Adrenal gland (tissue), 12 donors: ENCODE data around the gene OTOP1. TPM values are rescaled to one million over a fixed set of nuclear protein-coding genes. Genes with fewer than 3 reads are reported as not detected.
"Not testable (repeated sequence)": the region's sequence is repeated elsewhere in the genome, so short reads cannot be mapped to it uniquely, and the experiment has no call there.

Experiments used
- DNase-seq, 7 donors: peaks; one replicate each; pipeline ENCODE4 v3.0.0-alpha.2; 2019 to 2020
- H3K27ac ChIP-seq, 5 donors: fragments of 200-600 bp; sonication (generic) in 4 of 5; 1 replicate in 3 of 5; 2 replicates in 2 of 5; pipeline versions ENCODE4 v1.5.1 to v1.8.0; 2016 to 2020; ENCODE audit warnings: mild to moderate bottlenecking in 1 of 5
- H3K27me3 ChIP-seq: fragments of 200-600 bp; 2 replicates; pipeline ENCODE4 v1.8.0; 2021
- H3K36me3 ChIP-seq, 2 donors: fragments of 200-600 bp; replicated peaks in 1 of 2; 1 replicate in 1 of 2; 2 replicates in 1 of 2; pipeline versions ENCODE4 v1.5.1 to v1.8.0; 2018 to 2022
- H3K4me1 ChIP-seq, 2 donors: fragments of 200-600 bp; replicated peaks in 1 of 2; 1 replicate in 1 of 2; 2 replicates in 1 of 2; pipeline versions ENCODE4 v1.5.1 to v1.8.0; 2018 to 2021
- H3K4me3 ChIP-seq, 4 donors: fragments of 200-600 bp; sonication (generic) in 3 of 4; one replicate each; pipeline ENCODE4 v1.5.1; 2016 to 2018
- H3K9me3 ChIP-seq, 3 donors: fragments of 200-600 bp; sonication (generic) in 1 of 3; replicated peaks in 1 of 3; 1 replicate in 2 of 3; 2 replicates in 1 of 3; pipeline versions ENCODE4 v1.5.1 to v1.8.0; 2016 to 2021
- CTCF ChIP-seq, 6 experiments: fragments of 450-650 bp in 4 of 6; fragments of 200-600 bp in 2 of 6; sonication (generic) in 1 of 6; IDR thresholded peaks; 1 replicate in 5 of 6; 2 replicates in 1 of 6; pipeline versions ENCODE4 v1.5.1 to v1.8.0; 2016 to 2021; ENCODE audit warnings: antibody characterized with exemption in 6 of 6, mild to moderate bottlenecking in 2 of 6, moderate library complexity in 1 of 6
- POLR2A ChIP-seq, 2 donors: fragments of 450-650 bp; IDR thresholded peaks; one replicate each; pipeline ENCODE4 v1.6.1; 2017; ENCODE audit warnings: antibody characterized with exemption in 2 of 2, mild to moderate bottlenecking in 2 of 2, moderate library complexity in 1 of 2
- WGBS, 4 donors: extraction: QIAGEN DNeasy Blood & Tissue Kit in 2 of 4; methylation state at CpG; one replicate each; pipeline versions ENCODE4 v1.1.5 to v1.1.7; 2013 to 2017; 5-methylcytosine and 5-hydroxymethylcytosine counted together
- intact Hi-C, 2 donors: fragments of 100-400 bp; cut with DNase I; formaldehyde crosslinking; loops; one replicate each; pipeline versions ENCODE4 v1.14.1 to v1.15.0; 2022 to 2023
- polyA plus RNA-seq, 3 donors: library from polyadenylated mRNA; stranded (reverse); fragments of 200-250 nt in 2 of 3; fragments of 350-450 nt in 1 of 3; fragmentation: Illumina TruSeq in 1 of 3; extraction: RNeasy Lipid Tissue Mini Kit (QIAGEN cat#74804) in 1 of 3; gene quantifications; one replicate each; pipeline ENCODE4 v1.2.3, GENCODE V29; 2013 to 2014
- total RNA-seq, 9 donors: library from RNA; depleted of rRNA in 4 of 9; stranded (reverse); fragments of >200 nt in 4 of 9; fragments of 120-200 nt in 1 of 9; fragmentation: NEBNext Ultra II Directional in 1 of 9; extraction: Animal tissue kit (Norgen Biotek cat#: 25700) in 1 of 9; gene quantifications; one replicate each; pipeline versions ENCODE4 v1.1.0 to v1.2.4, GENCODE V29; 2013 to 2023
- donor health status: healthy with polysubstance abuse.
- donor health status: Bipolar disorder and iron deficiency.
- donor health status: DM: yes; HTN: yes; CAD: no.
- donor health status: DM: no; HTN: no; CAD: no.
- donor health status: DM: no; HTN: no; CAD: no.
- donor health status: DM: yes; HTN: yes; CAD: no.

Gene OTOP1
- total and polyA plus RNA-seq, 12 donors = not detected

- H3K27ac ChIP-seq = no peak overlapping the region
- intact Hi-C loops = no loop called here
- no peak overlapping the region for H3K4me3 ChIP-seq
- DNase-seq = no peak
- 7 to 14% (median 8%) methylated on average over 22 to 51 of the region's 51 CpGs for WGBS, 4 donors
- TF ChIP-seq CTCF (IDR thresholded peaks at IDR 0.05) = no peak
- TF ChIP-seq POLR2A (IDR thresholded peaks at IDR 0.05) = no peak
- no peaks in the 10 kb centered on the region for H3K4me1 ChIP-seq
- H3K9me3 ChIP-seq = no peaks in the 10 kb centered on the region
- H3K27me3 ChIP-seq = peaks cover 28% of the 10 kb centered on the region
- no peaks in the 10 kb centered on the region for H3K36me3 ChIP-seq
These were observed 1.0 kb upstream of the OTOP1 start for GRCh38 chr4:4227510-4228355.

- TF ChIP-seq POLR2A (IDR thresholded peaks at IDR 0.05) (no peak), CTCF (IDR thresholded peaks at IDR 0.05) (no peak)
- H3K4me3 ChIP-seq = no peak overlapping the region
- 9 to 23% (median 13%) methylated on average over 23 to 41 of the region's 41 CpGs for WGBS, 4 donors
- no peaks in the 10 kb centered on the region for H3K36me3 ChIP-seq
- no peak overlapping the region for H3K27ac ChIP-seq
- intact Hi-C loops = no loop called here
- H3K27me3 ChIP-seq = peaks cover 34% of the 10 kb centered on the region
- H3K4me1 ChIP-seq = no peaks in the 10 kb centered on the region
- H3K9me3 ChIP-seq = no peaks in the 10 kb centered on the region
- DNase-seq = no peak
These were observed 669 bp downstream of the OTOP1 start for GRCh38 chr4:4225915-4226605.

GRCh38 chr4:4217113-4217512 is 9.6 kb downstream of the OTOP1 start:
- intact Hi-C loops = no loop called here
- TF ChIP-seq POLR2A (IDR thresholded peaks at IDR 0.05) = no peak
- no peak for TF ChIP-seq CTCF (IDR thresholded peaks at IDR 0.05)
- no peaks in the 10 kb centered on the region for H3K9me3 ChIP-seq
- WGBS, 4 donors = 72 to 82% (median 75%) methylated on average over 5 of the region's 5 CpGs
- H3K4me1 ChIP-seq = no peaks in the 10 kb centered on the region
- no peaks in the 10 kb centered on the region for H3K36me3 ChIP-seq
- no peak for DNase-seq
- H3K4me3 ChIP-seq = no peak overlapping the region
- peaks cover 15% of the 10 kb centered on the region for H3K27me3 ChIP-seq
- H3K27ac ChIP-seq = no peak overlapping the region

- no peak for TF ChIP-seq CTCF (IDR thresholded peaks at IDR 0.05)
- intact Hi-C loops = no loop called here
- Histone ChIP-seq H3K27ac (no peak overlapping the region), H3K27me3 (peaks cover 10% of the 10 kb centered on the region), H3K9me3 (no peaks in the 10 kb centered on the region), H3K36me3 (no peaks in the 10 kb centered on the region), H3K4me3 (no peak overlapping the region), H3K4me1 (no peaks in the 10 kb centered on the region)
- DNase-seq = no peak
- 58 to 71% (median 70%) methylated on average over 6 to 7 of the region's 7 CpGs for WGBS, 4 donors
These were observed 10.1 kb downstream of the OTOP1 start for GRCh38 chr4:4216648-4217047.

GRCh38 chr4:4213674-4214073 is 13.1 kb downstream of the OTOP1 start:
- not testable (repeated sequence) for H3K4me1 ChIP-seq

More at GRCh38 chr4:4213674-4214073, 13.1 kb downstream of the OTOP1 start:
- intact Hi-C loops, DNase-seq, H3K4me3 ChIP-seq, H3K36me3 ChIP-seq, H3K27me3 ChIP-seq, H3K27ac ChIP-seq, H3K9me3 ChIP-seq: not testable (repeated sequence)
- WGBS, 4 donors = 61 to 82% (median 74%) methylated on average over 4 of the region's 4 CpGs
